ENCODE measurements around the gene TMPRSS13.

- TF ChIP-seq POLR2AphosphoS5 (IDR thresholded peaks at IDR 0.05) (no peak), CTCF (IDR thresholded peaks at IDR 0.05) (no peak), POLR2A (IDR thresholded peaks at IDR 0.05) (no peak)
These were observed 33.6 kb upstream of the TMPRSS13 start for GRCh38 chr11:117962826-117963225.

Data from gastroesophageal sphincter (tissue), 3 donors.